HG03097 (cell line): ENCODE measurements around the gene TM7SF3.
"Not testable (repeated sequence)": the region's sequence is repeated elsewhere in the genome, so short reads cannot be mapped to it uniquely, and the experiment has no call there.

Experiments used
- ATAC-seq: cut with Tn5 transposase; IDR thresholded peaks from one replicate; pipeline ENCODE4 v1.9.1; 2021; ENCODE audit not compliant: unreplicated experiment, low FRiP score

The TM7SF3 gene

DNA sequence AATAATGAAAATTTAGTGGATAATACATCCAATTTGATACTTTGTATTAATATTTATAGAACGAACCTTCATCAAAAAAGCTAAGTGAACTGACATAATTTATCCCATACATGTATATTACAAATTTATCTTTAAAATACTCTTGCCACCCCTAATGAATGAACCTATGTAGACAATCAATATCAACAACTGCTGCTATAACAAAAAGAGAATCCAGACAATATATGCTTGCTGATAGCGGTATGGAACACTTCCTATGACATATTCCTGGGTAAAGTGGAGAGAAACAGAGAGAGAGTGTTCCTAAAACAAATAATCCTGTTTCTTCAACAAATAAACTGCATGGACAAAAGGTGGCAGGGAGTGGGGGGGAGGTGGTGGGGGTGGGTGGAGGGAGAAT lies 31.3 kb downstream of the TM7SF3 start:
- ATAC-seq = no peak

DNA sequence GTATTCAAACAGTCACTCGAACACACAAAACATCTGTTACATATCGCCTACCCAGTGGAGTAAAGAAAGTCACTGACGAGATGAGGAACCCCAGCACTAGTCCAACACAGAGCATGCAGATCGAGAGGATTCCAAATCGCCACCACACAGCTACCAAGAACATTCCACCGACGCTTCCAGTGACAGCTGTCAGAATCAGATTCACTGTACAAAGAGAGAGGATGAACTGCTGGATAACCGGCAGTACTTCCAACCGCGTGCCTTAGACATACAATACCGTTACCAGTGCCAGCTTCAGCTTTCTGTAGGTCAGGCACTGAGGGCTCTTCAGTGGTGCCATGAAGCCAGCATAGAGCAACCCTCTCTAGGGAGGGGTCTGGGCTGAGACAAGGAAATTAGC lies 34.5 kb downstream of the TM7SF3 start:
- ATAC-seq = no peak

DNA sequence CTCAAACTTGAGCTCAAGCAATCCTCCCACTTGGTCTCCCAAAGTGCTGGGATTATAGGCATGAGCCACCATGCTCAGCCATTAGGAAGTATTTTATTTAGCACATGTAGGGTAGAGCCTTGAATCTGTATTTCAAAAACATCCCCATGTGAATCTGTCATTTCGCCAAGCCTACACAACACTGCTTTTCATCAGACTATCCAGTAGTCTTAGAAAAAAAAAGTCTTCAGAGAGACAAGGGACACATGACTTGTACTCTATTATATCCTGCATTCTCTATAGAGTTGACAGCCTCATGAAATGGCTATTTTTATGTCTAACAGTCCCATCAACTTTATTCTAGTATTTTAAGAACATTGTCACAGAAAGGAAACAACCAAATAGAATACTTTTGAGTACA lies 35.4 kb downstream of the TM7SF3 start:
- ATAC-seq = no peak

DNA sequence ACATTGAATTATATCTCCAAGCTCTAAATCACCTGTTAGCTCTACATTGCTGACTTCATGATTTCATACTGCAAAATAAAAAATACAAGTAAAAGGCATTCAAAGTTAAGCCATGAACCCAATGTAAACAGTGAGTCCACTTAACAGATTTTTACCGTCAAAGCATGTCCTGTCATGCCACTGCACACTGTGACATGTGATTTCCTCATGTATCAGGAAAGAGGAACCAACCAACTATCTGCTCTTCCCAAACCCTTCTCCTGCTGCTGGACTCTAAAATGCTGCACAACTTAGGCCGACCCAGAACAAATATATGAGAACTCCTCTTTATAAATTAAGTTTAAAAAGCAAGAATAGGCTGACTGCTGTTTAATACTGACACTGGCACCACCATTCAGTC lies 37.5 kb downstream of the TM7SF3 start:
- ATAC-seq = no peak

DNA sequence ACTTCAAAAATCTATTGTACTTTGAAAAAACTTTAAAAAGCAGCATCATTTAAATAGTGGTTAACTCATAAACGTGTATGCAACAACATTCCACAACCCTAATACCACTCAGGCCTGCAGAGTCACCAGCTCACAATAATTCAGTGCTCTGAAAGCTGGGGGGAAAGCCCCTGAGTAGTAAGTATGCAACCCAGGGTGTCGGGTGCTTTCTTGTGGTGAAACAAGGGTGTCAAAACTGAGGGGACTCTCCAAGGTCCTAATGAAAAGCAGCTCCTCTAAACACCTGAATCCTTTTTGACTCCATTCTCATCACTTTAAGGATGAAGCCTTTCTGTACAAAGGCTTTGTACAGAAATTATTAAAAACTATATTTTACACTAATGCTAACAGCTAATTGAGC lies 42.2 kb downstream of the TM7SF3 start:
- peak; percentile 75 for ATAC-seq

DNA sequence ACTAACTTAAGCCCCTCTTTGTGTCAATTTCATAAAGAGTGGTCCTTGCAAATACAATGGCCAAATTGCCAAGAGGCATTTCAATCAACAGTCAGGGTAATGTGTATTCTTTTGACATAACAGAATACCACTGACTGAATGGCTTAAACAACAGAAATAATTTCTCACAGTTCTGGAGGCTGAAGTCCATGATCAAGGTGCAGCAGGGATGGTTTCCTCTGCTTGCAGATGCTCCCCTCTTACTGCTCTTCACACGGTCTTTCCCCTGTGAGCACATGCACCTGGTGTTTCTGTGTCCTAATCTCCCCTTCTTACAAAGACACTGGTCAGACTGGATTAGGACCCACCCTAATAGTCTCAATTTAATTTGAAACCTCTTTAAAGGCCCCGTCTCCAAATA lies 44.0 kb downstream of the TM7SF3 start:
- ATAC-seq = no peak

DNA sequence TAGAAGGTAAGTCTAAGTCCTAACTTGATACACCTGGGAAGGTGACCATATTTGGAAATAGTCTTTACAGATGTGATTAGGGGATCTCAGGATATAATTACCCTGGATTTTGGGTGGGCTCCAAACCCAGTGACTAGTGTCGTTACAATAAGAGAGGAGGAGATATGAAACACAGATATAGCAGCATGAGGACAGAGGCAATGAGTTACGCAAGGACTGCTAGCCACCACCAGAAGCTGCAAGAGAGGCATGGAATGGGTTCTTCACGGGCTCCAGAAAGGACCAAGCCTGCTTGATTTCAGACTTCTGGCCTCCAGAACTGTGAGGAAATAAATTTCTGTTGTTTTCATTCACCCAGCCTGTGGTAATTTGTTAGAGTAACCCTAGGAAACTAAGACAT lies 47.3 kb downstream of the TM7SF3 start:
- ATAC-seq = no peak

DNA sequence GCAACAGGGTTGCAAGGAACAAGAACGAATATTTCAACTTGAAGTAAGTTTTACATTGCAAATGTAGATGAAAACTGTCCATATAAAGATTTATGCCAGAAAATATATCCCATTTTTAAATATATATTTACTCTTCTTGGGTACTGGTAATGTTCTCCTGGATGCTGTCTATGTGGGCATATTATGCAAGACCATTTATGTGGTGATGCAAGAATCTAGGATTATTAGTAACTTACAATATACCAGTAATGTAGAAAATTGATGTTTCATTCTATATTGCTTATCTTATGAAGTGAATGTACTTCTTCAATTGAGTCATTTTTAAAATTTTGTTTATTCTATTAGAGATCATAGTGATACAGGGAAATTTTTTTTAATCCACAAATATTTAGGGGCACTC lies 50.8 kb downstream of the TM7SF3 start:
- no peak for ATAC-seq

DNA sequence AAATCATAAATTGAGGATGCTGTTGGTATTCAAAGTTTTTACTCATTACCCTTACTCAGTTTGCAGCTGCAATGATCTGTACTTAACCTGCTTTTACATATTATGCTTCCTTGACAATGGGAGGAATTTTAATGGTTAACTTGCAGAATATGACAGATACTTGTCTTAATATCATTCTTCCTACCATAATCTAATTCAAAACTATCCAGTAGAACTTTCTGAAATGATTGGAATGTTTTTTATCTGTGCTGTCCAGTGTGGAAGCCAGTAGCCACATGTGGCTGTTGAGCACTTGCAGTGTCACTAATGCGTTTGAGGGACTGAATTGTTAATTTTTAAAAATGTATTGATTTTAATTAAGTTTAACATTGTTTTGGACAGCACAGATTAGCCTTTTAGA lies 52.4 kb downstream of the TM7SF3 start:
- no peak for ATAC-seq

DNA sequence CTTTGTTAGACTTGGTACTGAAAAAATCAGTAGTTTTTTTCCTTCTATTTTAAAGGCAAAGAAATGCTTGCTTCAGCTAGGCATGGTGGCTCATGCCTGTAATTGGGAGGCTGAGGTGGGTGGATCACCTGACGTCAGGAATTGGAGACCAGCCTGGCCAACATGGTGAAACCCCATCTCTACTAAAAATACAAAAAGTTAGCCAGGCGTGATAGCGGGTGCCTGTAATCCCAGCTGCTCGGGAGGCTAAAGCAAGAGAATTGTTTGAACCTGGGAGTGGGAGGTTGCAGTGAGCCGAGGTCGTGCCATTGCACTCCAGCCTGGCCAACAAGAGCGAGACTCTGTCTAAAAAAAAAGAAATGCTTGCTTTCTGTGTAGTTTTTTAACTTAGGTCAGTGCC lies 52.8 kb downstream of the TM7SF3 start:
- ATAC-seq = not testable (repeated sequence)

DNA sequence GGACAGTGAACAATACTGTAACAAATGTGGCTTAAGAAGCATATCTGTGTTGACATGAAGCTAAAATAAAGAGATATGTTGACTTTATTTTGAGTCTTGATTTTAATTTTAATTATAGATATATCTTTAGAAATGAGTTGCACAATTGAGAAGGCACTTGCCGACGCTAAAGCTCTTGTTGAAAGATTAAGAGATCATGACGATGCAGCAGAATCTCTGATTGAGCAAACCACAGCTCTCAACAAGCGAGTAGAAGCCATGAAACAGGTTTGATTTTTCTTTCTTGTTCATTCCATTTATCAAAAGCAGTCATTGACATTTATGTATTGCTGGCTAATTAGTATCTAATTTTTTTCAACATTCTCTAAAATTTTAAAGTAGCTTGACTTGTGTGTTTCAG lies 60.2 kb downstream of the TM7SF3 start:
- ATAC-seq = no peak

DNA sequence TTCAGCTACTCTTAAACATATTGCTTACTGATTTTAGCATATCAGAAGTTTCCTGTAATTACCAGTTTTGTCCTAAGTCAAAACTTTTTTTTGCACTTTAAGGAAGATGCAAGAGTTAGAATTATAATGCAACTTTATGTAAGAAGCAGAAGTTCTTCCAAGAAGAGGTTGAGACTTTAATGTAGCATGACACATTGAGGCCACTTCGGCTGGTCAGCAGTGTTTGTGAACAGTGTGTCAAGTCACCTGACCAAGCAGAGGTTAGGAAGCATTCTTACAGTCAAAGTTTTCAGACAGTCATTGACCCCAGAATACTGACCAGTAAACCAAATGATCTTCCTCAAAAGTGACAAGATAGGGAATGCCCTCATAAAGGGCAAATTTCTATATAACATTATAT lies 60.7 kb downstream of the TM7SF3 start:
- no peak for ATAC-seq

DNA sequence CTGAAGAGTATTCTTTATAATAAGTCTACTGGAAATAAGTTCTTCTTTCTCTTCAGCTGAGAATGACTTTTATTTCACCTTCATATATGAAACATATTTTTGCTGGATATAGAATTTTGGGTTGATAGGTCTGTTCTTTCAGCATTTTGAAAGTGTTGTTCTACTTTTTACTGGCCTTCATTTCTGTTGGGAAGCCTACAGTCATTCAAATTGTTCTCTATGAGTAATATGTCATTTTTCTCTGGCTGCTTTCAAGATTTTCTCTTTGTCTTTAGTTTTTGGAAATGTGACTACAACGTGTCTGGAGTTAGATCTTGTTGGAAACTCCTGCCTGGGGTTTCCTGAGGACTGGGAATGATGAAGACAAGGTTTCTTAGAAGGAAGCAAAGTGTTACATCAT lies 65.9 kb downstream of the TM7SF3 start:
- ATAC-seq = no peak

DNA sequence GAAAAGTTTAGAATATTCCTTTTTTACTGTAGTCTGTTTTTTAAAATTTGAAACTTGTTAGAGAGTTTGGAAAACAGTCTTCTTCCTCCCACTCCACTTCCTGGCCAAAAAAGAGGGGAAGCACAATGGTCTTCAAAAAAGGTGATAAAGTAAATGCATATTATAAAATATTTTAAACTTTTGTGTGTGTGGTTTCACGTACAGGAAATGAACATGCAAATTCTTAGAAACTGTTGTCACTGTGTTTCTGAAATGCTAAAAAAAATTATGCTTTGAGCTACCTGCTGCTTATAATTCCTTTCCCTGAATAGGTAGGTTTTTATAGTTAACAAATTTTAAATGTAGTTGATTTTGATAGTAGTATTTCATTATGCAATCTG lies 73.0 kb downstream of the TM7SF3 start:
- ATAC-seq = no peak

DNA sequence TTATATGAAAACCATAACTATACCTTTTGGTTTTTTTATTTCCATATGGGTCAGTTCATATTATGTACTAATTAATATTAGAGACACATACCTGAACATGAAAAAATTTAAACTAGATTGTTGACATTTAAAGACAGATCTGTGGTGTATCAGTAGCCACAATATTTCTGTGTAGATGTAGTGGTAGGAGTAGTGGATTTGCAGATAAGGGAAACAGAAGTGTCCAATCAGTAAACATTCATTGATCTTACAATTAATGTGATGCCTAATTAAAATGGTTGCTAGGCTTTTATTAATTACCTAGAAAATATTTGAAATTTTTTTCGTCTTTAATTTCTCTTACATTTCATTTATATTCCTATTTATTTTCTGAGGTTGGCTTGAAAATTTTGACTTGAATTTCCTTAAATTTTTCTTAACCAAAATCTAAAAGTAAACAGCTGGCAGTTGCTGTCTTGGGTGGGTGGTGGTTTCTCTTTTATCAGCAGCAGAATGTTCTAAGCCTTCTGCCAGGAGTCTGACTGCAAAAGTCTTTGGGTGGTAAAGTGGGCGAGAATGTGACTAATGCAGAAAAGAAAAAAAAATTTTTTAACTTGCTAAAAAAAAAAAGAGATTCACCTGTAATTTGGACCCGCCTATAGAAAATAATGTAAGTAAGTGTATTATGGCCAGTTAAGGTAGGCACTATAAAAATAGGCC lies 73.5 kb downstream of the TM7SF3 start:
- no peak for ATAC-seq

DNA sequence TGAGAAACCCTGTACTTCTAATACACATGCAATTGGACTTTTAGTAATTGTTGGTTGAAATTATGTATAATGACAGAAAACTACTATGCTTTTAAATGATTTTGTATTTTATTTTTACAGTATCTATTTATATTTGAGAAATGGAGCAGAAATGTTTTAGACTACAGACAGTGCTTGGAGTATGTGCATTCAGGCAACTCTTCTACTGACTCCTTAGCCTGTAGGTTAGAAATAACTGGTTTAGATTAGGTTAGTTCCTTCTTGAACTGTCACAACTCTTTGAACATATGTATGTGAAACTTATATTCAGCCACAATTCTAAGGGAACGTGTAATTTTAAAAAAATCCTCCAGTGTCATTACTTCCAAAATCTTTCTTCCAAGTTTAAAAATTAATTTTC lies 74.2 kb downstream of the TM7SF3 start:
- no peak for ATAC-seq

DNA sequence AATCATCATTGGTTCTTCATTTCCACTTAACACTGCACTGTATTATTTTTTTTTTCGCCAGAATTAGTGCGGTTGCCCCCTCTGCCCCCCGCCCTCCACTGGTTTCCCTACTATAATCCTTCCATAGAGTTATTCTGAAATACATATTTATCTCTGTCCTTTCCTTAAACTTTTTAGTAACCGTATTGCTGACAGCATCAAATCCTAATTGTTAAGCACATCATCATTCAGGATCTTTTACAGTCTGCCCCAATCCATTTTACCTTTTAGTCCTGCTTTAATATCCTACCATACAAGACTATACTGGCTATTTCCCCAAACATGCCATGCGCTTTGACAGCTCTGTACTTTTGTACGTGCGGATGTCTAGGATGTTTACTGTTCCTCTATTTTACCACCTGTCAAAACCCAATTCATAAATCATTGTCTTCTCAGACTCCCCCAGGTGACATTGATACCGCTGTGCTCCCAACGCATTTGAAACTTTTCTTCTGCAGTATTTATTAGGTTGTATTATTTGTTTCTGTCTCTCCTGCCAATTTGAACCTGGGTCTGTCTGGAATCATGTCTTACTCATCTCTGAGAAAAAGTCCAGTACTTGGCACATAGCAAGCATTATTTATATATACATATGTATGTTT lies 74.9 kb downstream of the TM7SF3 start:
- ATAC-seq = no peak

DNA sequence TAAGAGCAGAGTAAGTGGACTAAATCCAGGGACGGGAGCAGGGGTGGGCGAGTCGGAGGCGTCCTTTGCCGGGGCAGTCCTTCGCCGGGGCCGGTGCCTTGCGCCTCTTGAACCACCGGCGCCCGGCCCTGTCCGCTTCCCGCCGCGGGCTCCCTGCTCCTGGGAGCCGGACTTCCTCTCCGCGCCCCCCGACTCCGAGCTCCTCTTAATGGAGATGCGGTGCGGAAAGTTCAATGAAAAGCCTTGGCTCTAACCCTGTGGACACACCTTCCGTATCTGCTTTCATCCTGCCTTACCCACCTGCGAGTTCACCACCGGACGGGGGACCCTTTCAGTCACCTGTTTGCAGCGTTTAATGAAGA lies 75.5 kb downstream of the TM7SF3 start:
- no peak for ATAC-seq

DNA sequence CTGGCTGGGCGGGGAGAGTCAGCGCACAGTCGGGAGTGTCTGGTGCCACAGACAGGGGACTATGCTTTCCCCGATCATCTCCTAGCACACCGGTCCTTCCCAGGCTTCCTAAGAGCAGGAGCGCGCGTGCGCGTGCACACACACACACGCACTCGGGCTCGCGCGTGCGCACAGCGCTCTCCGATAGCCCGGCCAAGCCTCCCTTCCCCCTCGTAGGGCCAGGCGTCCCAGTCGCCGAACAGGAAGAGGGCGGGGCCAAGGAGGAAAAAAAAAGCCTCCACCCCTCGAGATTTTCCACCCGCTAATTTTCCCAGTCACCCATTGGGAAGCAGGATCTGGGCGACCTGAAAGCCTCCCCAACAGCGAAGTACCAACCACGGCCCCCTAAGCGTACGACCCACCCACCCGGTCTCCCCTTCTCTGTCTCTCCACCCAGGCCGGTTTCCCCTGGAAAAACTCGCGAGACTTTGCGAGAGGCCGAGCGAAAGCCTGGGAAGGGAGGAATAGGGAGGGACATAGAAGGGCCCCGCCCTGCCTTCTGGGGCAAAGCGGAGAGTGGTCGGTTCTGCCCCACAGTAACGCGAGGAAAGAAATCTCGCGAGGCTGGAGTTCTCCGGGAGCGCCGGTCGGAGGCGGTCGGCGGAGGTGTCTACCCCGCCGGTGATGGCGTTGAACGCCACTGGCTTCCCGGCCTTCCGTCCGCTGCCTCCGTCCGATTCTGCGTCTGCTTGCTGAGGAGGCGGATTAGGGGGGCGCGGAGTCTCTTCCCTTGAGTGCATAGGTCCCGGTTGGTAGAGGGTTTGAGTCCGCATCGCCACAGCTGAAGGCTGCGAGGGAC lies 76.1 kb downstream of the TM7SF3 start, which contains the start of the genes FGFR1OP2 and INTS13:
Gene FGFR1OP2 (plus strand): TSS at position 608 of the 838 bp plus-strand sequence. CDS start 15,689 bp downstream, outside the sequence.
Gene INTS13 (minus strand): TSS at position 119 of the 838 bp plus-strand sequence. CDS start 1,178 bp downstream, outside the sequence.
- ATAC-seq = peak; percentile 85

DNA sequence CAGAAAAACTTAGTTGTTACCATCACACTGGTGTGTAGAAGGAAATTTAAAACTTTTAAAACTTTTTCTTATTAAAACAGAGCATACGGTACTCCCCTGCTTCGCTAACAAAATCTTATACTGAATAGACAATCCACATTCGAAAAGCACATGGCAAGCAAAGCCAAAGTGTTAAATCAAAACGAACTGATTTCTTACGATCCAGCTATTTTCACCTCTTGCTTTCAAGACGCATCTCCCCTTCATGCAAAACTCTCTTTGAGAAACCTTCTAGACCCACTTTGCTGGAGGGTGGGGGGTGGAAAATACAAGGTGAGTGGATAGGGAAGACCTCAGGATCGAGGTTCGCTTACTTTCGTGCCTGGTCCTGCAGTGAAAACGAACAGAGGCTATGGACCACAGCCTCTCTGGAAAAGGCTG lies 76.7 kb downstream of the TM7SF3 start:
- ATAC-seq = no peak
